ENCODE results near the gene ZMIZ2. TPM values are rescaled to one million over a fixed set of nuclear protein-coding genes. Genes with fewer than 3 reads are reported as not detected.
A peak's percentile ranks its signal among the peaks of the same experiment; 100 is the strongest.

ZMIZ2 gene
- total and polyA plus RNA-seq, 2 experiments from 2014 or later: 15.5 to 46.1 TPM

DNA sequence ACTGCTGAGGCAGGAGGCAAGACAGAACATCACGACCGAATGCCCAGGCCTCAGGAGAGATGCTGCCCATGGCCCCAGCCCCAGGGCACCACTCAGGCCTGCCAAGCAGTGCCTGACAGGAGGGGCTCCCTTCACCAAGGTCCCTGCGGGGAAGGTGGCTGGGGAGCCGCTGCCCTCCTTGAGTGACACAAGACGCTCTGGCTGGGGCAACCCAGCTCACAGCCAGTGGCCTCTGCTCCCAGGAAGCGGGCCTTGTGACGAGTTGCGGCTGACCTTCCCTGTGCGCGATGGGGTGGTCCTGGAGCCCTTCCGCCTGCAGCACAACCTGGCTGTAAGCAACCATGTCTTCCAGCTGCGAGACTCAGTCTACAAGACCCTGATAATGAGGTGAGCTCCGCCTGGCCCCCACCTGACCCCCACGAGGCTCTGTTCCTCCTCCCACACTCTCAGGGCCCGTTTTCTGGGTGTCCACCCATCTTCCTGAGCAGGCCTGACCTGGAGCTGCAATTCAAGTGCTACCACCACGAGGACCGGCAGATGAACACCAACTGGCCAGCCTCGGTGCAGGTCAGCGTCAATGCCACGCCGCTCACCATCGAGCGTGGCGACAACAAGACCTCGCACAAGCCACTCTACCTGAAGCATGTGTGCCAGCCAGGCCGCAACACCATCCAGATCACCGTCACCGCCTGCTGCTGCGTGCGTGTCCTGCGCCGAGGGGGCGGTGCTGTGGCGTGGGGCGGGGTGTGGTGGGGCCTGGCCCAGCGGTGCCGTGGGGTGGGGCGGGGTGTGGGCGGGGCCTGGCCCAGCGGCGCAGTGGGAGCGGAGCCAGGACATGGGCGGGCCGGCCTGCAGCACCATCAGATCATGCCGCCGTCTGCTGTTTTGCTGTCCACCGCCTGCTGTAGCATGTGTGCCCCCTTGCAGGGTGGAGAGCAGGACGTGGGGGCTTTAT lies 12.8 kb downstream of the ZMIZ2 start:
- Histone ChIP-seq H3K4me1 (ENCODE audit: insufficient read depth) (no peaks in the 10 kb centered on the region), H3K79me2 (replicated peaks; ENCODE audit: insufficient read depth) (no peaks in the 10 kb centered on the region), H3K27me3 (ENCODE audit: insufficient read depth) (no peaks in the 10 kb centered on the region), H3K9me2 (ENCODE audit: insufficient read depth) (no peaks in the 10 kb centered on the region), H4K20me1 (replicated peaks; ENCODE audit: insufficient read depth) (peaks cover 3% of the 10 kb centered on the region; the same call in 1 of the 2 replicates), H3K27ac (ENCODE audit: low read depth) (no peak overlapping the region), H3K4me3 (no peak overlapping the region), H3K4me2 (no peak overlapping the region), H3K36me3 (ENCODE audit: insufficient read depth) (peaks cover 15% of the 10 kb centered on the region; the same call in 1 of the 2 replicates), H2AFZ (no peak overlapping the region), H3F3A (replicated peaks; ENCODE audit: low read depth) (no peaks in the 10 kb centered on the region)
- peaks cover 7% of the 10 kb centered on the region for H3K27me3 Mint-ChIP-seq (ENCODE audit: insufficient read depth, low read depth, poor library complexity)
- ATAC-seq: peak; percentile 81
- peaks cover 60% of the 10 kb centered on the region for H3K36me3 Mint-ChIP-seq (ENCODE audit: low read depth)
- peaks cover 2% of the 10 kb centered on the region; the same call in 1 of the 3 replicates for H3K4me1 Mint-ChIP-seq
- peak; percentile 46 for DNase-seq (ENCODE audit: low spot score)
- H3K9me3 Mint-ChIP-seq: no peaks in the 10 kb centered on the region; the same call in 2 of the 3 replicates
- TF ChIP-seq ZNF114 (CRISPR knock-in tag; IDR thresholded peaks at IDR 0.05) (no peak), STAT1 (IDR thresholded peaks at IDR 0.05; ENCODE audit: unreplicated experiment) (no peak), POLR2AphosphoS5 (IDR thresholded peaks at IDR 0.05; ENCODE audit: low read depth) (no peak), EZH2 (IDR thresholded peaks at IDR 0.05; ENCODE audit: low read depth, unreplicated experiment) (no peak)
- TF ChIP-seq, protein P1, sequence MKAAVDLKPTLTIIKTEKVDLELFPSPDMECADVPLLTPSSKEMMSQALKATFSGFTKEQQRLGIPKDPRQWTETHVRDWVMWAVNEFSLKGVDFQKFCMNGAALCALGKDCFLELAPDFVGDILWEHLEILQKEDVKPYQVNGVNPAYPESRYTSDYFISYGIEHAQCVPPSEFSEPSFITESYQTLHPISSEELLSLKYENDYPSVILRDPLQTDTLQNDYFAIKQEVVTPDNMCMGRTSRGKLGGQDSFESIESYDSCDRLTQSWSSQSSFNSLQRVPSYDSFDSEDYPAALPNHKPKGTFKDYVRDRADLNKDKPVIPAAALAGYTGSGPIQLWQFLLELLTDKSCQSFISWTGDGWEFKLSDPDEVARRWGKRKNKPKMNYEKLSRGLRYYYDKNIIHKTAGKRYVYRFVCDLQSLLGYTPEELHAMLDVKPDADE (IDR thresholded peaks at IDR 0.05): no peak
- no peak overlapping the region for H3K4me3 Mint-ChIP-seq
- H3K27ac Mint-ChIP-seq: no peak overlapping the region

DNA sequence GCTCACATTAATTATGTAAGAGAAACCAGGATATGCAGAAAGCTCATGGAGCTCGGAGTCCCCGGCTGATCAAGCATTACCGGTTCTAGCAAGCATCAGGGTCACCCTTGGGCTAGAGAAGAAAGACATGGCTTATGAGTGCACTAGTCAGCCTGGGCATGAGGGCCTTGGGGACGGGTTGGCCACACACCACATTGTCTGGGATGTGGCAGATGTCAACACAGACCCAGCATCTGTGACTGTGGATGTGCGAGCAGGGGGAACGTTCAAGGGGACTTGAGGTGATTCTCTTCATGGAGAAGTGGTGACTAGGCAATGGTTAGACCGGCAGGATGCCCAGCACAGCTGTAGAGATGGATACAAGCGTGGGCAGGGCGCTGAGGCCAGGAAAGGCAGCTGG lies 13.7 kb downstream of the ZMIZ2 start:
- peaks cover 3% of the 10 kb centered on the region; the same call in 1 of the 2 replicates for H4K20me1 ChIP-seq (replicated peaks; ENCODE audit: insufficient read depth)
- no peaks in the 10 kb centered on the region for H3K79me2 ChIP-seq (replicated peaks; ENCODE audit: insufficient read depth)
- peaks cover 15% of the 10 kb centered on the region; the same call in 1 of the 2 replicates for H3K36me3 ChIP-seq (ENCODE audit: insufficient read depth)
- no peak overlapping the region for H3K4me3 ChIP-seq
- ATAC-seq (no peak), DNase-seq (ENCODE audit: low spot score) (no peak)
- no peaks in the 10 kb centered on the region; the same call in 2 of the 3 replicates for H3K9me3 Mint-ChIP-seq
- peak overlapping the region; percentile 65; the same call in 1 of the 2 replicates for H3K27ac Mint-ChIP-seq
- TF ChIP-seq ZNF114 (CRISPR knock-in tag; IDR thresholded peaks at IDR 0.05): no peak
- TF ChIP-seq JUNB (IDR thresholded peaks at IDR 0.05; ENCODE audit: unreplicated experiment): no peak
- no peak for TF ChIP-seq EZH2 (IDR thresholded peaks at IDR 0.05; ENCODE audit: low read depth, unreplicated experiment)
- no peak for TF ChIP-seq ZNF331 (CRISPR knock-in tag; IDR thresholded peaks at IDR 0.05; ENCODE audit: low read depth)
- no peak for TF ChIP-seq EZH2phosphoT487 (IDR thresholded peaks at IDR 0.05; ENCODE audit: unreplicated experiment)
- TF ChIP-seq POLR2AphosphoS5 (IDR thresholded peaks at IDR 0.05; ENCODE audit: low read depth): no peak
- TF ChIP-seq, protein P2, sequence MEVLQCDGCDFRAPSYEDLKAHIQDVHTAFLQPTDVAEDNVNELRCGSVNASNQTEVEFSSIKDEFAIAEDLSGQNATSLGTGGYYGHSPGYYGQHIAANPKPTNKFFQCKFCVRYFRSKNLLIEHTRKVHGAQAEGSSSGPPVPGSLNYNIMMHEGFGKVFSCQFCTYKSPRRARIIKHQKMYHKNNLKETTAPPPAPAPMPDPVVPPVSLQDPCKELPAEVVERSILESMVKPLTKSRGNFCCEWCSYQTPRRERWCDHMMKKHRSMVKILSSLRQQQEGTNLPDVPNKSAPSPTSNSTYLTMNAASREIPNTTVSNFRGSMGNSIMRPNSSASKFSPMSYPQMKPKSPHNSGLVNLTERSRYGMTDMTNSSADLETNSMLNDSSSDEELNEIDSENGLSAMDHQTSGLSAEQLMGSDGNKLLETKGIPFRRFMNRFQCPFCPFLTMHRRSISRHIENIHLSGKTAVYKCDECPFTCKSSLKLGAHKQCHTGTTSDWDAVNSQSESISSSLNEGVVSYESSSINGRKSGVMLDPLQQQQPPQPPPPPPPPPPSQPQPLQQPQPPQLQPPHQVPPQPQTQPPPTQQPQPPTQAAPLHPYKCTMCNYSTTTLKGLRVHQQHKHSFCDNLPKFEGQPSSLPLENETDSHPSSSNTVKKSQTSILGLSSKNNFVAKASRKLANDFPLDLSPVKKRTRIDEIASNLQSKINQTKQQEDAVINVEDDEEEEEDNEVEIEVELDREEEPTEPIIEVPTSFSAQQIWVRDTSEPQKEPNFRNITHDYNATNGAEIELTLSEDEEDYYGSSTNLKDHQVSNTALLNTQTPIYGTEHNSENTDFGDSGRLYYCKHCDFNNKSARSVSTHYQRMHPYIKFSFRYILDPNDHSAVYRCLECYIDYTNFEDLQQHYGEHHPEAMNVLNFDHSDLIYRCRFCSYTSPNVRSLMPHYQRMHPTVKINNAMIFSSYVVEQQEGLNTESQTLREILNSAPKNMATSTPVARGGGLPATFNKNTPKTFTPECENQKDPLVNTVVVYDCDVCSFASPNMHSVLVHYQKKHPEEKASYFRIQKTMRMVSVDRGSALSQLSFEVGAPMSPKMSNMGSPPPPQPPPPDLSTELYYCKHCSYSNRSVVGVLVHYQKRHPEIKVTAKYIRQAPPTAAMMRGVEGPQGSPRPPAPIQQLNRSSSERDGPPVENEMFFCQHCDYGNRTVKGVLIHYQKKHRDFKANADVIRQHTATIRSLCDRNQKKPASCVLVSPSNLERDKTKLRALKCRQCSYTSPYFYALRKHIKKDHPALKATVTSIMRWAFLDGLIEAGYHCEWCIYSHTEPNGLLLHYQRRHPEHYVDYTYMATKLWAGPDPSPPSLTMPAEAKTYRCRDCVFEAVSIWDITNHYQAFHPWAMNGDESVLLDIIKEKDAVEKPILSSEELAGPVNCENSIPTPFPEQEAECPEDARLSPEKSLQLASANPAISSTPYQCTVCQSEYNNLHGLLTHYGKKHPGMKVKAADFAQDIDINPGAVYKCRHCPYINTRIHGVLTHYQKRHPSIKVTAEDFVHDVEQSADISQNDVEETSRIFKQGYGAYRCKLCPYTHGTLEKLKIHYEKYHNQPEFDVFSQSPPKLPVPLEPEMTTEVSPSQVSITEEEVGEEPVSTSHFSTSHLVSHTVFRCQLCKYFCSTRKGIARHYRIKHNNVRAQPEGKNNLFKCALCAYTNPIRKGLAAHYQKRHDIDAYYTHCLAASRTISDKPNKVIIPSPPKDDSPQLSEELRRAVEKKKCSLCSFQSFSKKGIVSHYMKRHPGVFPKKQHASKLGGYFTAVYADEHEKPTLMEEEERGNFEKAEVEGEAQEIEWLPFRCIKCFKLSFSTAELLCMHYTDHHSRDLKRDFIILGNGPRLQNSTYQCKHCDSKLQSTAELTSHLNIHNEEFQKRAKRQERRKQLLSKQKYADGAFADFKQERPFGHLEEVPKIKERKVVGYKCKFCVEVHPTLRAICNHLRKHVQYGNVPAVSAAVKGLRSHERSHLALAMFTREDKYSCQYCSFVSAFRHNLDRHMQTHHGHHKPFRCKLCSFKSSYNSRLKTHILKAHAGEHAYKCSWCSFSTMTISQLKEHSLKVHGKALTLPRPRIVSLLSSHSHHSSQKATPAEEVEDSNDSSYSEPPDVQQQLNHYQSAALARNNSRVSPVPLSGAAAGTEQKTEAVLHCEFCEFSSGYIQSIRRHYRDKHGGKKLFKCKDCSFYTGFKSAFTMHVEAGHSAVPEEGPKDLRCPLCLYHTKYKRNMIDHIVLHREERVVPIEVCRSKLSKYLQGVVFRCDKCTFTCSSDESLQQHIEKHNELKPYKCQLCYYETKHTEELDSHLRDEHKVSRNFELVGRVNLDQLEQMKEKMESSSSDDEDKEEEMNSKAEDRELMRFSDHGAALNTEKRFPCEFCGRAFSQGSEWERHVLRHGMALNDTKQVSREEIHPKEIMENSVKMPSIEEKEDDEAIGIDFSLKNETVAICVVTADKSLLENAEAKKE (CRISPR knock-in tag; IDR thresholded peaks at IDR 0.05): no peak
- no peak overlapping the region for H3K27ac ChIP-seq (ENCODE audit: low read depth)
- no peak overlapping the region for H2AFZ ChIP-seq
- peaks cover 3% of the 10 kb centered on the region; the same call in 2 of the 3 replicates for H3K4me1 Mint-ChIP-seq
- peaks cover 7% of the 10 kb centered on the region for H3K27me3 Mint-ChIP-seq (ENCODE audit: insufficient read depth, low read depth, poor library complexity)
- H3K9me2 ChIP-seq (ENCODE audit: insufficient read depth): no peaks in the 10 kb centered on the region
- no peaks in the 10 kb centered on the region for H3K4me1 ChIP-seq (ENCODE audit: insufficient read depth)
- no peak overlapping the region; the same call in 2 of the 3 replicates for H3K4me3 Mint-ChIP-seq
- peaks cover 66% of the 10 kb centered on the region for H3K36me3 Mint-ChIP-seq (ENCODE audit: low read depth)
- no peaks in the 10 kb centered on the region for H3K27me3 ChIP-seq (ENCODE audit: insufficient read depth)
- no peaks in the 10 kb centered on the region for H3F3A ChIP-seq (replicated peaks; ENCODE audit: low read depth)
- H3K4me2 ChIP-seq: no peak overlapping the region

Measured in GM23338 (cell line).